Stimulated activated CD8-positive, alpha-beta memory T cell treated with anti-CD3 and anti-CD28 coated beads, Interleukin-7, amount 100 ng/mL, for 48 hours (primary cell): Measurements from ENCODE around the gene OSBPL2.

ENCODE experiments used
- DNase-seq, 2 donors: peaks; one replicate each; pipeline ENCODE4 v3.0.0-alpha.2; 2020; ENCODE audit warnings: low read depth in 1 of 2; ENCODE audit errors: extremely low read depth in 1 of 2

OSBPL2 gene

GRCh38 chr20:62219992-62220665 lies 18.2 kb upstream of the OSBPL2 start, which contains the start of gene HRH3:
Gene HRH3, minus strand, starts transcription at chr20:62220278. Its CDS starts 308 bp downstream, at chr20:62219970.
- no peak for DNase-seq

DNA sequence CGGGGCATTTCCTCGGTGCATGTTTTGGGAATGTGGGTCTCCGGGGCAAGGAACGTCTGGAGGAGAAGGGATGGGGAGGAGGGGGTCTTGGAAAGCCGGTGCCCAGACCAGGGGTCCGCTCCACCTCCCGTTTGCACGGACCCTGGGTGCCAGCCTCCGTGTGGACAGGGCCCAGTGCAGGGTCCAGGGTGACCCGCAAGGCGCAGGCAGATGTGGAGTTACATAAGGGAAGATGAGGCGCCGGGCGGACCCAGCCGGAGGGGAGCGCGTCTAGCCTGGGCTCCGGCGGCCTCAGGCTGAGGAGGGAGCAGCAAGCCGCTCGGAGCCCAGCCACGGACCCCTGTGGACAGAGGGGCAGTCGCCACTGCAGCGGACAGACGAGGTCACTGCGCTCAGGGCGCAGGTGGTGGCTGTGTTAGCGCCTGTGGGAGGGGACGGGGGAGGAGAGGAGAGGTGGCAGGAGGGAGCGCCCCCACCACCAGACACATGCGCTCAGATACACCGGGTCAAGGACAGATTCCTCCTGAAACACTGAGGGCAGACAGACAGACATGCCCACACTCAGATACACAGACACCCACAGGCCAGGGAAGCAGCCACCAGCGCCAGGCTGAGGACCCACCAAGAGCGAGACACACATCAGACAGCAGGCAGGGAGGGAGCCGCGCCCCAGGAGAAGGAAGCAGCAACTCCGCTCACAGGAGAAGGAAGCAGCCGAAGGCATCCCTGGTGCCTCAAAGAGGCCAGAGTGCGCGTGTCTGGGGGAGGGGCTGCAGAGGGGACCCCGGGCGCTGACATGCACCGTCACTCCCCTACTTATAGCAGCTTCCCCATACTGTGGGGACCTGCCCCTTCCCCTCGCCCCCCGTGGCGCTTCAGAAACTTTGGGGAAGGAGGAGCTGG lies 17.4 kb upstream of the OSBPL2 start:
- no peak for DNase-seq

- no peak for DNase-seq
Measured at GRCh38 chr20:62222266-62222850, 16.0 kb upstream of the OSBPL2 start.

- no peak for DNase-seq
Measured at GRCh38 chr20:62222972-62223371, 15.3 kb upstream of the OSBPL2 start.

DNA sequence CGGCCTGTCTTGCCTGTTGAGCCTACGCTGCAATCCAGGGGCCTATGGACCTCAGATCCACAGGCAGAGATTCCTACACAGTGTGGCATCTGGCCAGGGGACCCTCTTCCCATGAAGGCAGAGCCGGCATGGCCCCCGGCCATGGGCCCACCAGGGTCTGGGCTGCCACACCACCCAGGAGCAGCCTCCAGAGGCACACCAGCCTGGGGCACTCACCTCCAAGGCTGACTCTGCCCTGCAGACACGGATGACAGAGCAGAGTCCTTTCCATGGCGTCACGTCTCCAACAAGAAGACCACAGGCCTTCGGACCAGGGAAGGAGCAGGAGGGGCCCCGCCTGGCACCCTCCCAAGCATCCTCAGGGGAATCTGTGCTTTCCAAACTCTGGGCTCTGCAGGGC lies 14.8 kb upstream of the OSBPL2 start:
- no peak for DNase-seq

DNA sequence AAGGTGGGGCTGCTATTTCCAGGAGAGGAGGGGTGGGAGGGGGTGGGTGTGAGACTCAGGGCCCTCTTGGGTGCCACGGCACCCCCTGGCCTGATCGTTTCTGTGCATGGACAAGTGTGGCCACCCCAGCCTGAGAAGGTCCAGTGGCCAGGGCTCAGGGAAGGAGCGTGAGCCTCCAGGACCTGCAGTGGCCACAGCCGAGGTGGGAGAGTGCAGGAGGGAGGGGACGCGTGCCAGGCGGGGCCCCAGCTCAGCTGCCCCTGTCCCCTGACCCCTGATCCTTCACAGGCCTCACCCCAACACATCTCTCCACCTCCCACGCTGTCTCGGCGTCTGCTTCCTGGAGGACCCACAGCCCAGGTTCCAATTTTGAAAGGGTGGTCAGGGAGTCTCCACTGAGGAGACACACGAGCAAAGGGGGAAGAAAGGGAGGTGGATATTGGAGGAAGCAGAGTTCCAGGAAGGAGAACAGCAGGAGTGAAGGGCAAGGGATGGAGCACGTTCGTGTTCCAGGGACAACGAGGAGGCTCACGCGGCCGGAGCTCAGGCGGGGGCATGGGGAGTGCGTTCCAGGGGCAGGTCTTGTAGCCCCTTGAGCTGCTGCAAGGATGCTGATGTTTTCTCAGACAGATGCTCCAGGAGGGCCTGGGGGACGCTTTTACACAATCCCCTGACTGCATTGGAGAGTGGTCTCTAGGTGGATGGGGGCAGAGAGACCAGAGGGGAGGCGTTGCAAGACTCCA lies 14.0 kb upstream of the OSBPL2 start:
- DNase-seq, result no peak

DNA sequence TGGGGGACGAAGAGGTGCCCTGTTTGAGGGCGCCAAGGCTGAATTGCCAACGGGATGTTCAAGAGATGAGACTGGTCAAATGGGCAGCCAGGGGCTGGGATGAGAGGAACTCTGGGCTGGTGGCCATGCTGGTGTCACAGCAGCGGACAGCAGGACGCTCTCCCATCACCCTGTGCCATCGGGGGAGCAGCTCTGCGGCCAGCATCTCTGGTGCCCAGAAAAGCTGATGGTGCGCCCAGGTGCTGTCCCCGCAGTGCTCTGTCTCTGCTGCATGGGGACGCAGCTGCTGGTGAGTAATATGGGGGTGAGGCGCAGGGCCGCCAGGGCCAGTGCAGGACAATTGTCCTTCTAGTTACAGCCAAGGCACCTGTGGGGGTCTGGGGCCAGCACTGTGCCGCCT lies 13.3 kb upstream of the OSBPL2 start:
- no peak for DNase-seq

GRCh38 chr20:62225820-62226635 lies 12.3 kb upstream of the OSBPL2 start:
- DNase-seq, result no peak

DNA sequence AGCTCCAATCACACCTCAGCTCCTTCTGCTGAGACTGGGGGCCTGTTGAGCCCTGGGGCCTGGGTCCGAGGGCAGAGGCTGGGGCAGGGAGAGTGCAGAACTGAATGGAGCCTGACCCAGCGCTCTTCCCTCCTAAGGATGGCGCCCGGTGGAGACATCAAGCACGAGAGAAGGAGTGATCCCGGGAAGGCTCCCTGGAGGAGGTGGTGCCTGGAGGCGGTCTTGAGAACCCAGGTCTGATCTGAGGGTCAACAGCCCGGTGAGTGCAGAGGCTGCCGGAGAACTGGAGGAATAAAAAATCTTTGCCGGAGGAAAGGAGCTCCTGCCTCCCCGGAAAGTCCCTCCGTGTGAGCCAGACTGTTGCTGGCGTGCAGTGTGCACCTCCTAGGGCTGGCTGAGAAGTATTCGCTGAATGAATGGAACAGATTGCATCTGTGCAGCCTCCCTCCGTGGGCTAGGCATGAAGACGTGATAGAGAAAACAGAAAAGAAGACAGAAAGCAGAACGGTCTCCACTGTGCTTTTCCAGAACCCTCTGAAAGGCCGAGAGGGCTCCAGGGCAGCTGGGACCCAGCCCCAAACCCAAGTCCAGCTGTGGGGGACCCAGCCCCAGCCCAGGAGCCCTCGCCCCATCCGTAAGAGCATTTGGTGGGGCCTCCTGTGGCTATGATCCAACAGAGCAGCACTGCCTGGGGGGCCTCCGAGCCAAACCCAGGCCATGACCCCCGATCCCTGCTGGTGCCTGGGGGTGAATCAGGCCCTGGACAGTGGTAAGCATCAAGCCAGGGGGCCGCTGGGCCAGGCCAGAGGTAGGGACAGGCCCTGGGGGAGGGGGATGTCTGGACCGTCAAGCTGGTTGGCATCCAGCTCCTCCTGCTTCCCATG lies 11.4 kb upstream of the OSBPL2 start:
- DNase-seq, result no peak

DNA sequence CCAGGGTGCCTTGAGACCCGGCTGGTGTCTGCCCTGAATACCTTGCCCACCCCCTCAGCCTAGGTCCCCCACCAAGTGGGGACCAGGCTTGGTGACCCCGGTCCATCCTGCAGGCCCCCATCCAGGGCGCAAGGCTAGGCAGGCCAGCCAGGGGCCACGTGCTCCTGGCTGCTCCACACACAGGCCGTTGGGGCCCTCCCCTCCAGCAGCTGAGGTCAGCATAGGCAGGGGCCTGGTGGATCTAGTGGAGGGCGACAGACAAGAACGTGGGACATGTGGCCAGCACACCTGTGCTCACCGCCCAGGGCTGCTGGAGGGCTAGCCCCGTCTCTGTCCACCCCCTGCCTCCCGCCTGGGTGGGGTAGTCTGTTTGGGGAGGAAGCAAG lies 10.7 kb upstream of the OSBPL2 start:
- no peak for DNase-seq

GRCh38 chr20:62227977-62228958 lies 10.1 kb upstream of the OSBPL2 start:
- no peak for DNase-seq

DNA sequence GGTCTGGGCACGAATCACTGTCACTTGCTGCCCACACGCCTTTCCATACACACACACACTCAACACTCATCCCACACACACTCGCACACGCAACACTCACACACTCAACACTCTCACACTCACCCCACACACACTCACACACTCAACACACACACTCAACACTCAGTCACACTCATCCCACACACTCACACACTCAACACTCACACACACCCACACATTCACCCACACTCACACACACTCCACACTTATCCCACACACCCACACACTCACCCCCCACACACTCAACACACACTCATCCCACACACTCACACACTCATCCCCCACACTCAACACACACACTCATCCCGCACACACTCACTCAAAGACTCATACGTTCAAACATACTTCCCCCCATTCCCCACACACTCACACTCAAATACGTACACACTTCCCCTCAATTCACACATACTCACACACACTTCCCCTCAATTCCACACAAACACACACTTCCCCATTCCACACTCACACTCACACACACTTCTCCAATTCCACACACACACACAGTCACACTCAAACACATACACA lies 9.3 kb upstream of the OSBPL2 start:
- no peak for DNase-seq

DNA sequence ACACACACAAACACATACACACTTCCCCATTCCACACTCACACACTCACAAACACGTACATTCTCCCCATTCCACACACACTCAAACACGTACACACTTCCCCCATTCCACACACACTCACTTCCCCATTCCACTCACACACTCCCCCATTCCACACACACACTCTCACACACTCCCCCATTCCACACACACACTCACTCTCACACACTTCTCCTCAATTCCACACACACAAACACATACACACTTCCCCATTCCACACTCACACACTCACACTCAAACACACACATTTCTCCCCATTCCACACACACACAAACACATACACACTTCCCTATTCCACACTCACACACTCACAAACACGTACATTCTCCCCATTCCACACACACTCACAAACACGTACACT lies 8.7 kb upstream of the OSBPL2 start:
- no peak for DNase-seq

DNA sequence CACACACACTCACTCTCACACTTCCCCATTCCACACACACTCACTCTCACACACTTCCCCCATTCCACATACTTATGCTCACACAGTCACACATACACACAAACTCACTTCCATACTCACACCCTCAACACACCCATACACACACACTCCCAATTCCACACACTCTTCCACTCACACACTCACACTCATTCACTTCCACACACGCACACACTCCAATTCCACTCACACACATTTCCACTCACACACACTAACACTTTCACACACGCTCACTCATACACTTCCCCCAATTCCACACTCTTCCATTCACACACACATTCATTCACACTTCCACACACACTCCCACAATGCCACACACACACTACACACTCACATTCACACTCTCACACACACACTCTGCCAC lies 8.0 kb upstream of the OSBPL2 start:
- no peak for DNase-seq

DNA sequence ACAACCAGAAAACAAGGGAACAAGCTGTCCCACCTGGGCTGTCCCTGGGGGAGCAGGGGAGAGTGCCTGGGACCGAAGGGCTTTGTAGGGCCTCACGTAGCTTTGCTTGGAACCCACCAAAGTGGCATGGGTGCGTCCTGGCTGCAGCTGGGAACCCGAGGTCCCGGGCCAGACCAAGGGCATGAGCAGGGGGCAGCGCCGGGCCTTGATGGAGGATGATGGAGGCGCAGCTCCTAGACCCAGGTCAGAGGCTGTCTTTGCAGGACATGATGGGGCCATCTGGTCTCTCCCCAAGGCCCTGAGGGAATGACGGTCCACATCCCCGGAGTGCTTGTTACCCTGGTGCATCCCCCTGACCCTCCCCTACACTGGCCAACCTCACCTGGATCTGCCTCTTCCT lies 7.6 kb upstream of the OSBPL2 start:
- DNase-seq, result no peak

DNA sequence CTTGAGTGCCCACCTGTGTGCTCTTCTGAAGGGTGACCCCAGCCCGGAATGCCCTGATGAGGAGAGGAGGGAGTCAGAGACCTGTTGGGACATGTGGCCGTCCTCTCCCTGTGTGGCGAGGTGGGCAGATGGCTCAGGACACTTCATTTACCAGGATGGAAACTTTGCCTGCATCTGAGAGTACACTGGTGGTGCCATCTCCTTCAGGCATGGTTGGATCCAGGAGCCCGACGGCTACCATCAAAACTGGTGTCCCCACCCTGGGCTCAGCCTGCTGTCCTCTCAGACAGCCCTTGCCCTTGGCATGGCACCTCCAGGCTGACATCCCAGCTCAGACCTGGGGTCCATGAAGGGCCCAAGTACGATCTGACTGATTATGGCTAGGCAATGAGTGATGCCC lies 7.0 kb upstream of the OSBPL2 start:
- DNase-seq, result no peak

GRCh38 chr20:62232194-62232593 lies 6.1 kb upstream of the OSBPL2 start:
- DNase-seq, result no peak
